Tibial nerve (tissue), 4 donors: Measurements from ENCODE around the gene CYSLTR1. TPM values are rescaled to one million over a fixed set of nuclear protein-coding genes. Genes with fewer than 3 reads are reported as not detected.

Experiments
- DNase-seq, 2 donors: peaks; one replicate each; pipeline ENCODE4 v3.0.0-alpha.2; 2019; ENCODE audit warnings: low spot score in 2 of 2
- H3K27ac ChIP-seq, 4 donors: fragments of 200-600 bp; sonication (generic) in 3 of 4; one replicate each; pipeline ENCODE4 v1.5.1; 2017 to 2019; ENCODE audit warnings: mild to moderate bottlenecking in 1 of 4
- H3K27me3 ChIP-seq, 2 donors: fragments of 200-600 bp; sonication (generic) in 1 of 2; one replicate each; pipeline versions ENCODE4 v1.5.1 to v1.6.0; 2017 to 2019
- H3K36me3 ChIP-seq, 3 donors: fragments of 200-600 bp; sonication (generic); one replicate each; pipeline ENCODE4 v1.5.1; 2018 to 2019
- H3K4me1 ChIP-seq, 4 donors: fragments of 200-600 bp; sonication (generic) in 3 of 4; one replicate each; pipeline ENCODE4 v1.5.1; 2017 to 2019
- H3K4me3 ChIP-seq, 4 donors: fragments of 200-600 bp; sonication (generic) in 3 of 4; one replicate each; pipeline ENCODE4 v1.5.1; 2017 to 2019; ENCODE audit warnings: mild to moderate bottlenecking in 1 of 4, moderate library complexity in 1 of 4
- H3K9me3 ChIP-seq, 4 donors: fragments of 200-600 bp; sonication (generic) in 3 of 4; one replicate each; pipeline ENCODE4 v1.5.1; 2017 to 2019
- EP300 ChIP-seq, 2 donors: sonication (generic); formaldehyde crosslinking; IDR thresholded peaks; one replicate each; pipeline ENCODE4 v1.6.1; 2017; ENCODE audit warnings: antibody characterized with exemption in 2 of 2, mild to moderate bottlenecking in 1 of 2
- POLR2A ChIP-seq, 2 donors: fragments of 450-650 bp; IDR thresholded peaks; one replicate each; pipeline ENCODE4 v1.6.1; 2017; ENCODE audit warnings: antibody characterized with exemption in 2 of 2, mild to moderate bottlenecking in 2 of 2, moderate library complexity in 2 of 2
- WGBS, 2 donors: methylation state at CpG; one replicate each; pipeline ENCODE4 v1.1.5; 2018; 5-methylcytosine and 5-hydroxymethylcytosine counted together
- total RNA-seq, 4 donors: library from RNA; depleted of rRNA; stranded (reverse); fragments of >200 nt; gene quantifications; one replicate each; pipeline ENCODE4 v1.1.0, GENCODE V29; 2016
- TF ChIP-seq, protein P1 (sequence below), 5 experiments: fragments of 200-600 bp in 3 of 5; fragments of 450-650 bp in 2 of 5; sonication (generic) in 3 of 5; IDR thresholded peaks; one replicate each; pipeline ENCODE4 v1.5.1; 2016 to 2019; ENCODE audit warnings: antibody characterized with exemption in 5 of 5, mild to moderate bottlenecking in 3 of 5, moderate library complexity in 2 of 5

Gene CYSLTR1
- total RNA-seq, 4 donors from 2014 or later: 0.90 to 5.3 (median 3.3) TPM

DNA sequence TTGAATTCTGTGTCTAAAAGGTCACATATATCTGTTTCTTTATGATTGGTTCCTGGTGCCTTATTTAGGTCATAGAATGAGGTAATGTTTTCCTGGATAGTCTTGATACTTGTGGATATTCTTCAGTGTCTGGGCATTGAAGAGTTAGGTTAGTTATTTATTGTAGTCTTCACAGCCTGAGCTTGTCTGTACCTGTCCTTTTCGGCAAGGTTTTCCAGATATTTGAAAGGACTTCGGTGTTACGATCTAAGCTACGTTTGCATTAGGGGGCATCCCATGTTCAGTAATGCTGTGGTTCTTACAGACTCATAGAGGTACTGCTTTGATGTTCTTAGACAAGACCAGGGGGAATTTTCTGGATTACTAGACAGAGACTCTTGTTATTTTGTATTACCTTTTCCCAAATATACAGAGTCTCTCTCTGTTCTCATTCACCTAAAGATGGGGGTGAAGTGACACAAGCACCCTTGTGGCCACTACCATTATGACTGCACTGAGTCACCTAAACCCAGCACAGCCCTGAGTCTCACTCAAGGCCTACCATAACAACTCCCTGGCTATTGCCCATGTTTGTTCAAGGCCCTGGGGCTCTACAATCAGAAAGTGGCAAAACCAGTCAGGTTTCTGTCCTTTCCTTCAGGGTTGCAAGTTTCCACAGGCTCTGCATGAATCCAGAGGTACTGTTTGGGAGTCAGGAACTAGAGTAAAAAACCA is 30.1 kb upstream of the CYSLTR1 start:
- no peak for DNase-seq
- no peaks in the 10 kb centered on the region for H3K27me3 ChIP-seq
- no peaks in the 10 kb centered on the region for H3K4me1 ChIP-seq
- no peak overlapping the region for H3K27ac ChIP-seq
- H3K36me3 ChIP-seq: no peaks in the 10 kb centered on the region
- 90 to 93% methylated on average over 4 of the region's 4 CpGs for WGBS, 2 donors
- TF ChIP-seq POLR2A (IDR thresholded peaks at IDR 0.05) (no peak), EP300 (IDR thresholded peaks at IDR 0.05) (no peak)
- TF ChIP-seq, protein P1, sequence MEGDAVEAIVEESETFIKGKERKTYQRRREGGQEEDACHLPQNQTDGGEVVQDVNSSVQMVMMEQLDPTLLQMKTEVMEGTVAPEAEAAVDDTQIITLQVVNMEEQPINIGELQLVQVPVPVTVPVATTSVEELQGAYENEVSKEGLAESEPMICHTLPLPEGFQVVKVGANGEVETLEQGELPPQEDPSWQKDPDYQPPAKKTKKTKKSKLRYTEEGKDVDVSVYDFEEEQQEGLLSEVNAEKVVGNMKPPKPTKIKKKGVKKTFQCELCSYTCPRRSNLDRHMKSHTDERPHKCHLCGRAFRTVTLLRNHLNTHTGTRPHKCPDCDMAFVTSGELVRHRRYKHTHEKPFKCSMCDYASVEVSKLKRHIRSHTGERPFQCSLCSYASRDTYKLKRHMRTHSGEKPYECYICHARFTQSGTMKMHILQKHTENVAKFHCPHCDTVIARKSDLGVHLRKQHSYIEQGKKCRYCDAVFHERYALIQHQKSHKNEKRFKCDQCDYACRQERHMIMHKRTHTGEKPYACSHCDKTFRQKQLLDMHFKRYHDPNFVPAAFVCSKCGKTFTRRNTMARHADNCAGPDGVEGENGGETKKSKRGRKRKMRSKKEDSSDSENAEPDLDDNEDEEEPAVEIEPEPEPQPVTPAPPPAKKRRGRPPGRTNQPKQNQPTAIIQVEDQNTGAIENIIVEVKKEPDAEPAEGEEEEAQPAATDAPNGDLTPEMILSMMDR (IDR thresholded peaks at IDR 0.05): no peak
- no peaks in the 10 kb centered on the region for H3K9me3 ChIP-seq
- no peak overlapping the region for H3K4me3 ChIP-seq

DNA sequence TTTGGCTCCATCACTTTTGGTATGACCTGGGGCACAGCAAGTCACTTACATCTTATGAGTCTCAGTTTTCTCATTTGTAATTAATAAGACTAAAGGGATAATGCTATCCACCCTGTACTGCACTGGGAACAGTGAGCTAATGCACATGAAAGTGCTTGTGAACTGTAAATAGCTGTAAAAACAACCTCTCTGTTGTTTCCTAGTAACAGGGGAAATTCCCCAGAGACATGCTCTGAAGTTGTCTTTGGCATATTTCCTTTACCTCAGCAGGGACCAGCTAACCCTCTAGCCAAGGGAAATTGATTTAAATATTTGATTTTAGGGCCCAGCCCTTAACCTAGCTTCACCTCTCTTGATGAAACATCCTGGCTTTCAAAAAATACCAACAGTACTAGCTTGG is 6.1 kb upstream of the CYSLTR1 start:
- no peaks in the 10 kb centered on the region for H3K9me3 ChIP-seq
- H3K4me1 ChIP-seq: peaks cover 0 to 4% (median 0%) of the 10 kb centered on the region in 4 donors
- DNase-seq: no peak
- no peak overlapping the region for H3K4me3 ChIP-seq
- no peaks in the 10 kb centered on the region for H3K27me3 ChIP-seq
- H3K27ac ChIP-seq: no peak overlapping the region
- no peak for TF ChIP-seq EP300 (IDR thresholded peaks at IDR 0.05)
- TF ChIP-seq, protein P1 (IDR thresholded peaks at IDR 0.05): no peak
- TF ChIP-seq POLR2A (IDR thresholded peaks at IDR 0.05): no peak
- no peaks in the 10 kb centered on the region for H3K36me3 ChIP-seq

DNA sequence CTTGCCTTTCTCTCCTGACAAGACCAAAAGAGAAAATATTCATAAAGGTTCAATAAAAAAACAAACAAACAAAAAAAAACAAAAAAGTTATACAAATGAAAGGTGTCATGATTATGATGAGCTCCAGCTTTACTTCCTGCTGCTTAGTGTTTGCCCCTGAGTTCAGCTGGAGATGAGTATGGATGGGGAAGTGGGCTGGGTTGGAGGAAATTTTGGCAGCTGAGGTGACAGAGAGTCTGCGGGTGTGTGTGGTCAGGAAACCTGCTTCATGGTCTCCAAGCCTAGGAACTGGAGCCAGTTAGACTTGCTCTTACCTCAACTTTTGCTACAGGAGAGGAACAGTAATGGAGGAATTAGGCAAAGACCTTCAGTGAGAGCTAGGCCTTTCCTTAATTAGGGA is 4.3 kb upstream of the CYSLTR1 start:
- 67 to 69% methylated on average over 1 of the region's 1 CpG for WGBS, 2 donors
- DNase-seq: no peak
- H3K9me3 ChIP-seq: no peaks in the 10 kb centered on the region
- TF ChIP-seq, protein P1 (IDR thresholded peaks at IDR 0.05): no peak
- no peak for TF ChIP-seq POLR2A (IDR thresholded peaks at IDR 0.05)
- no peak for TF ChIP-seq EP300 (IDR thresholded peaks at IDR 0.05)
- no peak overlapping the region for H3K4me3 ChIP-seq
- H3K27ac ChIP-seq: no peak overlapping the region
- no peaks in the 10 kb centered on the region for H3K36me3 ChIP-seq
- H3K4me1 ChIP-seq: peaks cover 0 to 4% (median 0%) of the 10 kb centered on the region in 4 donors
- no peaks in the 10 kb centered on the region for H3K27me3 ChIP-seq

DNA sequence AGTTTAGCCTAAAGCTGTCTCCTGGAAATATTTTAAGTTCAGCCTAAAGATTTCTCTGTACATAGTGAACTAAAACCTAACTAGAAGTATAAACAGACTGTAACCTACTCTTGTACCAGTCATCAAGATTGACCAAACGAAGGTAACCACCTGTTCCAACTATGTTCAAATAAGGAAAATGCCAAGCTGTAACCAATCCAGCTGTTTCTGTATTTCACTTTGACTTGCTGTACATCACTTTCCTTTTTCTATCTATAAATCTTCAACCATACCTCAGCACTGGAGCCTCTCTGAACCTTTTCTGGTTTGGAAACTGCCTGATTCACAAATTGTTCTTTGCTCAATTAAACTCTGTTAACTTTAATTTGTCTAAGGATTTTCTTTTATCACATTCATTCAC is 3.1 kb upstream of the CYSLTR1 start:
- peaks cover 0 to 4% (median 0%) of the 10 kb centered on the region in 4 donors for H3K4me1 ChIP-seq
- peaks cover 0 to 5% of the 10 kb centered on the region in 2 donors for H3K27me3 ChIP-seq
- TF ChIP-seq, protein P1 (IDR thresholded peaks at IDR 0.05): no peak
- TF ChIP-seq EP300 (IDR thresholded peaks at IDR 0.05): no peak
- no peak for TF ChIP-seq POLR2A (IDR thresholded peaks at IDR 0.05)
- 55 to 83% methylated on average over 1 of the region's 1 CpG for WGBS, 2 donors
- no peak overlapping the region for H3K27ac ChIP-seq
- DNase-seq: no peak
- H3K4me3 ChIP-seq: no peak overlapping the region
- H3K9me3 ChIP-seq: no peaks in the 10 kb centered on the region
- H3K36me3 ChIP-seq: no peaks in the 10 kb centered on the region

DNA sequence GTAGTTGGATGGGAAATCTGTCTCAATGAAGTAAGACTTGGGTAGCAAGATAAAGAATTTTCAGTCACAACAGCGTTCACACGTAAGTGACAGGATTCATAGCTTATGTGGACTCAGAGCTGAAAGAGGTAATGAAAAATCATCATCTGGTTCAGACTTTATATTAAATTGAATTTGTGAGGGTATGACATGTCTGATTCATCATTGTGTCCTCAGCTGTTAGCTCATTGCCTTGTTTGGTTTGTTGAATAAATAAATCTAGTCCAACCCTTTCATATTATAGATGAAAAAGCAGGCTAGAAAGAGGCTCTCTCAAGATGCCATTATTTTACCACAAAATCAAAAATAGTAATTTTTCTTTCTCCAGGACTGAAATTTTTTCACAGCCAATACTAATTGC is 2.7 kb upstream of the CYSLTR1 start:
- no peaks in the 10 kb centered on the region for H3K36me3 ChIP-seq
- peaks cover 0 to 5% of the 10 kb centered on the region in 2 donors for H3K27me3 ChIP-seq
- no peak overlapping the region for H3K27ac ChIP-seq
- 88 to 90% methylated on average over 2 of the region's 2 CpGs for WGBS, 2 donors
- TF ChIP-seq, protein P1 (IDR thresholded peaks at IDR 0.05): no peak
- TF ChIP-seq EP300 (IDR thresholded peaks at IDR 0.05) (no peak), POLR2A (IDR thresholded peaks at IDR 0.05) (no peak)
- H3K9me3 ChIP-seq: no peaks in the 10 kb centered on the region
- DNase-seq: no peak
- H3K4me1 ChIP-seq: peaks cover 0 to 4% (median 0%) of the 10 kb centered on the region in 4 donors
- H3K4me3 ChIP-seq: no peak overlapping the region
